ENCODE measurements around the gene LMNTD2.

Gene LMNTD2

GRCh38 chr11:554428-555226 is 5.9 kb downstream of the LMNTD2 start:
- in situ Hi-C loops (cut with MboI; ENCODE audit: low sequenced_read_pairs), result no loop called here

- in situ Hi-C loops (cut with MboI; ENCODE audit: low sequenced_read_pairs), result no loop called here
These were observed 6.6 kb downstream of the LMNTD2 start for GRCh38 chr11:553988-554340.

- in situ Hi-C loops (cut with MboI; ENCODE audit: low sequenced_read_pairs), result no loop called here
These were observed 7.2 kb downstream of the LMNTD2 start for GRCh38 chr11:553083-553987.

DNA sequence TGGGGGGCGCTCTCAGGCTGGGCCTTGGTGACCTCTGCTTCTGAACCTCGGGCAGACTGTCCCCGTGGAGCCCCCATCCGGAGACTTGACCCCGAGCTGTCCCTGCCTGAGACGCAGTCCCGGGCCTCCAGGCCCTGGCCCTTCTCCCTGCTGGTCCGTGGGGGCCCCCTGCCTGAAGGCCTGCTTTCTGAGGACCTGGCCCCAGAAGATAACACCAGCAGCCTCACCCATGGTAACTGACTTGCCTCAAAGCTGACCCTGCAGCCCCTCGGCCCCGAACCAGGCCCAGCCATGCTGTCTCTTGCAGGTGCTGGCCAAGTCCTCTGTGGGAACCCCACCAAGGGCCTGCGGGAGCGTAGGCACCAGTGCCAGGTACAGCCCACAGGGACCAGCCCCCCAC is 8.9 kb downstream of the LMNTD2 start:
- in situ Hi-C loops (cut with MboI; ENCODE audit: low sequenced_read_pairs), result no loop called here

- in situ Hi-C loops (cut with MboI; ENCODE audit: low sequenced_read_pairs), result no loop called here
These were observed 9.4 kb downstream of the LMNTD2 start for GRCh38 chr11:551131-551530.

GRCh38 chr11:550746-551085 is 9.8 kb downstream of the LMNTD2 start:
- in situ Hi-C loops (cut with MboI; ENCODE audit: low sequenced_read_pairs), result no loop called here

GRCh38 chr11:550021-550745 is 10.4 kb downstream of the LMNTD2 start:
- in situ Hi-C loops (cut with MboI; ENCODE audit: low sequenced_read_pairs), result no loop called here

GRCh38 chr11:548700-549603 is 11.6 kb downstream of the LMNTD2 start:
- in situ Hi-C loops (cut with MboI; ENCODE audit: low sequenced_read_pairs), result no loop called here

DNA sequence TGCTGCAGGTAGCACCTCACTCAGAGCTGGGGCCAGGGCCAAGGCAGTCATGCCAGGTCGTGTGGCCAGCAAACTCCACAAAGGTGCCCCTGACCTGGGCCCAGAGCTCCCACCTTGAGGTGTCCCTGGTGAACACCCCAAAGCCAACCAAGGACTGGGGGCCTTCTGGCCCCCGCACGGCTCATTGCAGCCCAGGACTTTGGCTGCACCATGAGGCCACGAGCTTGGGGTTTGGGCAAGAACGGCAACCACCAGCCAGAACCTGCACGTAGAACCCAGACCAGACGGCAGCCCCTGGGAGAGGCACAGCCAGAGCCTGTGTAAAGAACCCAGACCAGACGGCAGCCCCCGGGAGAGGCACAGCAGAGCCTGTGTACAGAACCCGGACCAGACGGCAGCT is 15.4 kb downstream of the LMNTD2 start:
- in situ Hi-C loops (cut with MboI; ENCODE audit: low sequenced_read_pairs), result no loop called here

DNA sequence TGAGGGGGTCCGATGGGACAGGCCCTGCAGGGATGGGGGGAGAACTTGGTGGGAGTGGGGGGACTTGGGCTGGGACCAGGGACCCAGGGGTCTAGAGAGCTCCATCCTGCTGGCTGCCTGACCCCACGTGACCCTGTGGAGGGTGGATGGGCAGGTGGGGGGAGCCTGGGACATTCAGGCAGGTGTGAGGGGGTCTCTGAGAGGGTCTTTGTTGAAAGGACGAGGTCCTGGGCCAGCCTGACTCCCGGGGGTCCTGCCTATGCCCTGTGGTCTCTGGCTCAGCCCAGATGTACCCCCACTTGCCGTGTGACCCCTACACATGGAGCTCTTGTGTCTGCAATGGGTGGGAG is 15.7 kb downstream of the LMNTD2 start:
- in situ Hi-C loops (cut with MboI; ENCODE audit: low sequenced_read_pairs), result no loop called here

DNA sequence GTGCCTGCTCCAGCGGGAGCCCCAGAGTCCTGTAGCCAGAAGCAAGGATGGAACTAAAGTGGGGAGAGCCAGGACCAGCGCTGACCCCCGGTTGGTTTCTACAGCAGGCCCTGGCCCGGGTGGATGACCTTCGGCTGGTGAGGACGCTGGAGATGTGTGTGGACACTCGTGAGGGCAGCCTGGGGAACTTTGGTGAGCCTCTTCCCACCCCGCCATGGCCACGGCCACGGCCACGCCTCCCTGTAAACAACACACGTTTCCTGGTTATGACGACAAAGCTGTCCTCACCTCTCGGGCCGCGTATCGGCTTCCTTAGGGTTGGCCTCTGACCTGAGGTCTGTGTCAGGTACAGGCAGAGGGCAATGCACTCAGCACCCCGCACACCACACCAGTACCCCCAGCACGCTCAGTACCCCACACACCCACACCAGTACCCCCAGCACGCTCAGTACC is 19.1 kb downstream of the LMNTD2 start:
- in situ Hi-C loops (cut with MboI; ENCODE audit: low sequenced_read_pairs), result no loop called here

DNA sequence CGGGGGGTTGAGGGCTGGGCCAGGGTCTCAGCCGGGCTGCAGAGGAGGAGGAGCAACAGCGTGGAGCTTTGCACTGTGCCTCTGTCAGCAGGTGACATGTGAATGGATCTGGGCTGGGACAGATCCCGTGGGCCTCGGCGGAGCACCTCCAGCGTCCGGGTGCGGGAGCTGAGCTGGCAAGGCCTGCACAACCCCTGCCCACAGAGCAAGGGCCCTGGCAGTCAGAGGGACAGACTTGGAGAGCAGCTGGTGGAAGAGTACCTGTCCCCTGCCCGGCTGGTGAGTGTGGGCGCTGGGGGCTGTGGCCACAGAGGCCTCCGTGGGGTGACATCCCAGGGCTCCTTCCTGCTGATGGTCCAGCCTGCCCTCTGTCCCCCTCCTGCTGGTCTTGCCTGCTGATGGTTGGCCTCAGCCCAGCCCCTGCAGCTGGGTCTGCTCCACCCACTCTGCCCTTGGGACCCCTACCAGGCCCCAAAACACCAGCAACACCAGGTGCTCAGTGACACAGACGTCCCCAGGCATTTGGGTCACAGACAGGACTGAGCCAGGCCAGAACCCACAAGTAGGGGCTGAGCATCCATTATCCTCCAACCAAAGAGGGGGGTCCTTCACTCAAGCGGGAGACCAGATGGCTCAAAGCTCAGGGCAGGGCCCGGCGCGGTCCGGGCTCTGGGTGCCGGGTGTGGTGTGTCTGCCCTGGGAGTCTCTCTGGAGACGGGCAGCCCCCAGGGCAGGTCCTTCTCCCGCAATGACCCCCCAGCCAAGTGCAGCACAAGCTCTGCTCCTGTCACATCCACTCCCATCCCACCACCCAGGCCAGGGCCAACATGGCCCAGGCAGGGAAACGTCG is 19.7 kb downstream of the LMNTD2 start:
- in situ Hi-C loops (cut with MboI; ENCODE audit: low sequenced_read_pairs), result no loop called here

DNA sequence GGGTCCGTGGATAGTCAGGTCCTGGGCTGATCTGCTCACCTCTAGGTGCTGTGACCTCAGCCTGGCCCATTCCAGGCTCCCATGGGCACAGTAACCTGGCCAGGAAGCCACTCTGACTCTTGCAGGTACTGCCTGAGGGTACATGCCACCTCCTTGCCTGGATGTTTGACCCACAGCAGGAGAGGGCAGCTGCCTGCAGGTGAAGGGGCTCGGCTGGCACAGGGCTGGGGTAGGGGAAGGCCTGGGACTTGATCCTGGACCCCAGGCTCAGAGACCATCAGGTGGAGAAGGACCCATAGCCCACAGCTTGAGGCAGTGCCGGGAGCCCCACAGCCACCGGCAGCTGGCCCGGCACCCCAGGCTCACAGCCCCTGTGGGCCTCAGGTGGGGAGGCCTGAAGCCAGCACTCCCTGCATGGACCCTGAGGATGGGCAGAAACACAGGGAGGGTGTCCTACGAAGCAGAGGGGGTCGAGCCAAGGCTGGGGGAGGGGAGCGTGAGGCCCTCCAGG is 20.5 kb downstream of the LMNTD2 start:
- in situ Hi-C loops (cut with MboI; ENCODE audit: low sequenced_read_pairs), result no loop called here

DNA sequence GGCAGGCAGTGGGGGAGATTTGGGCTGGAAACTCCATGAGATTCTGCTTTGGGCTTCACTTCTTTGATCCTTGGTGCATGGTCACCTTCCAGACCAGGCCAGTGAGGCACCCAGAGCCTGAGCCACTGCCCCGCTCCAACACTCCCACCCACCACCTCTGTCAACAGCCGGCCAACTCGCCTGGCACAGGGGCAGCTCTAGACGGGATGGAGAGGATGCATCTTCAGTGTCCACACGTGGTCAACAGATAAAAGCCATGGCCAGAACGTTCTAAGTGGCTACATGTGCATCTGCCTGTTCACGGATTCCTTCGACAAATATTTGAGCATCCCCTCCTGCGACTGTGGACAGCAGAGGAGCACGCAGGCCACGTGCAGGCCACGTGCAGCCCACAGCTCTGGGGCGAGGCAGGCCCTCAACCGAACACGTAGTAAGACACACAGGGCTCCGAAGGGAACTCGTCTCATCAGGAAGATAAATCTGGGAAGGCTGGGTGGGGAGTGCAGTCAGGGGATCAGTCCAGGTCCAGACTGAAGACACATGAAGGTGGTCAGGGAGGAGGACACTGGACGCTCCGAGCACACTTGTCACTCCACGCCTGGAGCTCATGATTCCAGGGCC is 22.0 kb downstream of the LMNTD2 start:
- in situ Hi-C loops (cut with MboI; ENCODE audit: low sequenced_read_pairs), result no loop called here

- in situ Hi-C loops (cut with MboI; ENCODE audit: low sequenced_read_pairs), result no loop called here
These were observed 22.7 kb downstream of the LMNTD2 start for GRCh38 chr11:537622-538430.

DNA sequence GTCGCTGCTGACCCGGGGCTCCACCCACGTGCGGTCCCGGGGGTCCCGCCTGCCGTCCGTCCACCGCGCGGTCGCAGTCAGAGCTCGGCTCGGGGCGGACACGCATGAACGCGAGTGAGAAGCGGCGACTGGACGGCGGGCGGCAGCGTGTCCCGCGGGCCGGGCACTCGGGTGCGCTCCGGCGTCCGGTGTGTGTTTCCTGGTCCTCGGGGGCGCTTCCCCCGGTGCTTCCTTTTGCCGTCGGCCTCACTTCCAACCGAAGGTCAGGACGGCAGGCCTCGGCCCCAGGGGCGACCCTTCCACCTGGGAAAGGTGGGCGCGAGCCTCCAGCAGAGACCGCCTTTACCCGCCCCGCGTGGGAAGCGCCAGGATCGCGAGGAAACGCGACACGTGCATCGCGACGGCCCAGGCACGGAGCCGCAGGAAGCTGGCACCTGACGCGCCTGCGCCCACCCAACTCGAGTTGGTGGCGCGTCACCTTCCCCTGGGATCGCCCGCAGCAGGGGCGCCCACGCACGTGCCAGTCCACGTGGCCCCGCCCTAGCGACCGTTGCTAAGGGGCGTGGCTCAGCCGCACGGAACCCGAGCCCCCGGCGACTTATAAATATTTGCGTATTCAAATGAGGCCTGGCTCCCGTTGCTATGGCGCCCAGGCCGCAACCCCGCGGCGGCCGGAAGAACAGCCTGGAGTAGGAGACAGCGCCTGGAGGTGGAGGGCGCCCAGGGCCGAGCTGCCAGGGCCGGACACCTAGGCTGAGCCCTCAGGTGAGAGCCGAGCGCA is 23.5 kb downstream of the LMNTD2 start, which contains the start of gene LRRC56:
Gene LRRC56 (plus strand): TSS at position 687 of the 781 bp plus-strand sequence. CDS start 3,158 bp downstream, outside the sequence.
- in situ Hi-C loops (cut with MboI; ENCODE audit: low sequenced_read_pairs), result no loop called here
